Measurements from ENCODE around the gene NFIC. TPM values are rescaled to one million over a fixed set of nuclear protein-coding genes. Genes with fewer than 3 reads are reported as not detected.
A peak's percentile ranks its signal among the peaks of the same experiment; 100 is the strongest.

The NFIC gene
- total RNA-seq, 2 experiments from 2014 or later, result 1.5 to 1.7 TPM

GRCh38 chr19:3357271-3357991 lies 9.0 kb upstream of the NFIC start:
- Histone ChIP-seq H3K4me3 (ENCODE audit: low read depth, low read length, poor library complexity, severe bottlenecking) (no peak overlapping the region), H3K36me3 (ENCODE audit: insufficient read depth, low read length) (no peaks in the 10 kb centered on the region), H3K4me1 (ENCODE audit: insufficient read depth, low read length, poor library complexity, severe bottlenecking) (peaks cover 15% of the 10 kb centered on the region), H3K27ac (ENCODE audit: low read depth, low read length, poor library complexity, severe bottlenecking) (no peak overlapping the region), H3K9me3 (ENCODE audit: low read length) (no peaks in the 10 kb centered on the region), H3K4me2 (ENCODE audit: low read length) (no peak overlapping the region), H3K79me2 (ENCODE audit: insufficient read depth, low read depth, low read length) (no peaks in the 10 kb centered on the region), H3K9me2 (ENCODE audit: insufficient read depth, low read length) (no peaks in the 10 kb centered on the region), H2AFZ (ENCODE audit: low read length) (no peak overlapping the region), H4K20me1 (ENCODE audit: insufficient read depth, low read length) (no peaks in the 10 kb centered on the region)
- CTCF ChIA-PET (ENCODE audit: unreplicated experiment), result no interaction called here
- BruUV-seq (replicated peaks), result no TSS peak
- intact Hi-C loops (cut with micrococcal nuclease; ENCODE audit: unreplicated experiment), result no loop called here
- POLR2A ChIA-PET, result no interaction called here
- TF ChIP-seq CTCF (conservative IDR thresholded peaks at IDR 0.05; ENCODE audit: low read length) (no peak), EZH2phosphoT487 (IDR thresholded peaks at IDR 0.05; ENCODE audit: borderline replicate concordance, low read depth, low read length) (no peak)
- DNase-seq (ENCODE audit: low spot score), result no peak

GRCh38 chr19:3357992-3358688 lies 8.2 kb upstream of the NFIC start:
- H3K36me3 ChIP-seq (ENCODE audit: insufficient read depth, low read length), result no peaks in the 10 kb centered on the region
- no peaks in the 10 kb centered on the region for H3K9me3 ChIP-seq (ENCODE audit: low read length)
- ChIA-PET CTCF (ENCODE audit: unreplicated experiment) (no interaction called here), POLR2A (no interaction called here)
- no peak for DNase-seq (ENCODE audit: low spot score)
- no peak overlapping the region for H3K4me3 ChIP-seq (ENCODE audit: low read depth, low read length, poor library complexity, severe bottlenecking)
- H3K4me1 ChIP-seq (ENCODE audit: insufficient read depth, low read length, poor library complexity, severe bottlenecking), result peaks cover 15% of the 10 kb centered on the region
- no peaks in the 10 kb centered on the region for H4K20me1 ChIP-seq (ENCODE audit: insufficient read depth, low read length)
- no peaks in the 10 kb centered on the region for H3K9me2 ChIP-seq (ENCODE audit: insufficient read depth, low read length)
- no peak overlapping the region for H3K27ac ChIP-seq (ENCODE audit: low read depth, low read length, poor library complexity, severe bottlenecking)
- H2AFZ ChIP-seq (ENCODE audit: low read length), result no peak overlapping the region
- H3K4me2 ChIP-seq (ENCODE audit: low read length), result no peak overlapping the region; the same call in 1 of the 2 replicates
- TF ChIP-seq CTCF (conservative IDR thresholded peaks at IDR 0.05; ENCODE audit: low read length) (no peak), EZH2phosphoT487 (IDR thresholded peaks at IDR 0.05; ENCODE audit: borderline replicate concordance, low read depth, low read length) (no peak)
- BruUV-seq (replicated peaks), result no TSS peak
- intact Hi-C loops (cut with micrococcal nuclease; ENCODE audit: unreplicated experiment), result no loop called here
- no peaks in the 10 kb centered on the region for H3K79me2 ChIP-seq (ENCODE audit: insufficient read depth, low read depth, low read length)

- Histone ChIP-seq H3K9me3 (ENCODE audit: low read length) (no peaks in the 10 kb centered on the region), H3K36me3 (ENCODE audit: insufficient read depth, low read length) (no peaks in the 10 kb centered on the region), H3K4me3 (ENCODE audit: low read depth, low read length, poor library complexity, severe bottlenecking) (peak overlapping the region; percentile 57), H4K20me1 (ENCODE audit: insufficient read depth, low read length) (no peaks in the 10 kb centered on the region), H2AFZ (ENCODE audit: low read length) (no peak overlapping the region), H3K79me2 (ENCODE audit: insufficient read depth, low read depth, low read length) (no peaks in the 10 kb centered on the region), H3K4me2 (ENCODE audit: low read length) (peak overlapping the region; percentile 60), H3K4me1 (ENCODE audit: insufficient read depth, low read length, poor library complexity, severe bottlenecking) (peaks cover 15% of the 10 kb centered on the region), H3K27ac (ENCODE audit: low read depth, low read length, poor library complexity, severe bottlenecking) (no peak overlapping the region), H3K9me2 (ENCODE audit: insufficient read depth, low read length) (no peaks in the 10 kb centered on the region)
- TF ChIP-seq CTCF (conservative IDR thresholded peaks at IDR 0.05; ENCODE audit: low read length), result no peak
- intact Hi-C loops (cut with micrococcal nuclease; ENCODE audit: unreplicated experiment), result no loop called here
- POLR2A ChIA-PET, result no interaction called here
- BruUV-seq (replicated peaks), result no TSS peak
- no peak for DNase-seq (ENCODE audit: low spot score)
- CTCF ChIA-PET (ENCODE audit: unreplicated experiment), result no interaction called here
These were observed 7.7 kb upstream of the NFIC start for GRCh38 chr19:3358689-3359014.
